Measurements from ENCODE around the gene DISP3.

GRCh38 chr1:11563560-11564069 is 84.7 kb downstream of the DISP3 start:
- no peak for TF ChIP-seq CEBPB (IDR thresholded peaks at IDR 0.05; ENCODE audit: borderline replicate concordance, low read depth, low read length)
- no peak for TF ChIP-seq NCOA5 (CRISPR knock-in tag; IDR thresholded peaks at IDR 0.05)
- TF ChIP-seq TCF7L2 (IDR thresholded peaks at IDR 0.05; ENCODE audit: low read depth, low read length): no peak

All from HepG2 (cell line).